OCI-LY1 (cell line): ENCODE results near the gene SLC12A3.

Experiments
- CTCF ChIP-seq: fragments of 200-600 bp; sonication (generic), shearing (Covaris generic); IDR thresholded peaks from 2 replicates; pipeline ENCODE4 v1.5.1; 2017; ENCODE audit warnings: mild to moderate bottlenecking, antibody characterized with exemption, low read length, moderate library complexity, mixed read lengths
- EZH2 ChIP-seq: fragments of 200-600 bp; sonication (generic), shearing (Covaris generic); IDR thresholded peaks from 2 replicates; pipeline ENCODE4 v1.8.0; 2017; ENCODE audit warnings: borderline replicate concordance, mixed run types, mild to moderate bottlenecking, antibody characterized with exemption, low read length, moderate library complexity, mixed read lengths

- no peak for TF ChIP-seq EZH2
- no peak for TF ChIP-seq CTCF
These were observed 48.0 kb downstream of the SLC12A3 start for GRCh38 chr16:56912746-56913708.
